Activated T-helper 17 cell treated with anti-CD3 and anti-CD28 coated beads, Interleukin-2, amount 50 U/mL, for 72 hours (primary cell): ENCODE data around the gene NGLY1. TPM values are rescaled to one million over a fixed set of nuclear protein-coding genes. Genes with fewer than 3 reads are reported as not detected.

Source experiments
- ATAC-seq: fragments of 150-1000 bp; cut with Tn5 transposase; replicated peaks from 2 replicates; pipeline ENCODE4 v1.10.0; 2021; ENCODE audit warnings: mild to moderate bottlenecking, moderate library complexity
- H3K27ac Mint-ChIP-seq: one replicate; pipeline ENCODE4 v1.8.0; 2022; ENCODE audit warnings: mixed read lengths
- H3K27me3 Mint-ChIP-seq: one replicate; pipeline ENCODE4 v1.8.0; 2022; ENCODE audit warnings: mixed read lengths
- H3K36me3 Mint-ChIP-seq: one replicate; pipeline ENCODE4 v1.8.0; 2022; ENCODE audit warnings: low read depth, mild to moderate bottlenecking, mixed read lengths
- H3K4me1 Mint-ChIP-seq: one replicate; pipeline ENCODE4 v1.8.0; 2022; ENCODE audit warnings: mixed read lengths
- H3K4me3 Mint-ChIP-seq: one replicate; pipeline ENCODE4 v1.8.0; 2022; ENCODE audit warnings: mild to moderate bottlenecking, mixed read lengths
- H3K9me3 Mint-ChIP-seq: one replicate; pipeline ENCODE4 v1.8.0; 2022; ENCODE audit warnings: mixed read lengths
- total RNA-seq, 2 donors: library from RNA; stranded (reverse); gene quantifications; one replicate each; pipeline ENCODE4 v1.2.3, GENCODE V29; 2022

The NGLY1 gene
- total RNA-seq, 2 donors from 2014 or later, result 93.0 to 232 TPM

GRCh38 chr3:25707268-25707926 lies 75.8 kb downstream of the NGLY1 start:
- Mint-ChIP-seq H3K36me3 (no peaks in the 10 kb centered on the region), H3K4me3 (no peak overlapping the region), H3K9me3 (no peaks in the 10 kb centered on the region), H3K27me3 (peaks cover 36% of the 10 kb centered on the region), H3K4me1 (no peaks in the 10 kb centered on the region), H3K27ac (no peak overlapping the region)
- ATAC-seq, result no peak

- Mint-ChIP-seq H3K36me3 (no peaks in the 10 kb centered on the region), H3K27me3 (peaks cover 39% of the 10 kb centered on the region), H3K4me3 (no peak overlapping the region), H3K27ac (no peak overlapping the region), H3K9me3 (no peaks in the 10 kb centered on the region), H3K4me1 (no peaks in the 10 kb centered on the region)
- no peak for ATAC-seq
Measured at GRCh38 chr3:25706213-25706612, 77.0 kb downstream of the NGLY1 start.

GRCh38 chr3:25697553-25697952 lies 85.7 kb downstream of the NGLY1 start:
- H3K36me3 Mint-ChIP-seq, result no peaks in the 10 kb centered on the region

GRCh38 chr3:25695731-25696420 lies 87.4 kb downstream of the NGLY1 start:
- no peak for ATAC-seq
- Mint-ChIP-seq H3K9me3 (no peaks in the 10 kb centered on the region), H3K36me3 (no peaks in the 10 kb centered on the region), H3K27ac (no peak overlapping the region), H3K27me3 (no peaks in the 10 kb centered on the region), H3K4me1 (no peaks in the 10 kb centered on the region), H3K4me3 (no peak overlapping the region)

More at GRCh38 chr3:25697553-25697952, 85.7 kb downstream of the NGLY1 start:
- Mint-ChIP-seq H3K27me3 (peaks cover 3% of the 10 kb centered on the region), H3K4me1 (no peaks in the 10 kb centered on the region), H3K4me3 (no peak overlapping the region), H3K9me3 (no peaks in the 10 kb centered on the region), H3K27ac (no peak overlapping the region)
- no peak for ATAC-seq

- no peak for ATAC-seq
- Mint-ChIP-seq H3K36me3 (no peaks in the 10 kb centered on the region), H3K27ac (no peak overlapping the region), H3K4me3 (no peak overlapping the region), H3K9me3 (no peaks in the 10 kb centered on the region), H3K27me3 (peaks cover 10% of the 10 kb centered on the region), H3K4me1 (no peaks in the 10 kb centered on the region)
Measured at GRCh38 chr3:25693238-25693637, 90.0 kb downstream of the NGLY1 start.

GRCh38 chr3:25692341-25692740 lies 90.9 kb downstream of the NGLY1 start:
- H3K9me3 Mint-ChIP-seq, result no peaks in the 10 kb centered on the region
- H3K27ac Mint-ChIP-seq, result no peak overlapping the region
- no peak overlapping the region for H3K4me3 Mint-ChIP-seq
- H3K36me3 Mint-ChIP-seq, result no peaks in the 10 kb centered on the region
- no peak for ATAC-seq
- H3K4me1 Mint-ChIP-seq, result no peaks in the 10 kb centered on the region
- peaks cover 10% of the 10 kb centered on the region for H3K27me3 Mint-ChIP-seq

GRCh38 chr3:25690768-25691533 lies 92.3 kb downstream of the NGLY1 start:
- ATAC-seq, result no peak
- H3K27me3 Mint-ChIP-seq, result peaks cover 10% of the 10 kb centered on the region
- no peaks in the 10 kb centered on the region for H3K36me3 Mint-ChIP-seq
- no peaks in the 10 kb centered on the region for H3K4me1 Mint-ChIP-seq
- no peaks in the 10 kb centered on the region for H3K9me3 Mint-ChIP-seq
- H3K4me3 Mint-ChIP-seq, result no peak overlapping the region
- no peak overlapping the region for H3K27ac Mint-ChIP-seq

- Mint-ChIP-seq H3K27me3 (peaks cover 10% of the 10 kb centered on the region), H3K9me3 (no peaks in the 10 kb centered on the region), H3K36me3 (no peaks in the 10 kb centered on the region), H3K27ac (no peak overlapping the region), H3K4me1 (no peaks in the 10 kb centered on the region), H3K4me3 (no peak overlapping the region)
- ATAC-seq, result no peak
Measured at GRCh38 chr3:25689226-25689625, 94.0 kb downstream of the NGLY1 start.

GRCh38 chr3:25687742-25688141 lies 95.5 kb downstream of the NGLY1 start:
- Mint-ChIP-seq H3K4me3 (no peak overlapping the region), H3K27me3 (peaks cover 10% of the 10 kb centered on the region), H3K9me3 (no peaks in the 10 kb centered on the region), H3K27ac (no peak overlapping the region), H3K4me1 (no peaks in the 10 kb centered on the region), H3K36me3 (no peaks in the 10 kb centered on the region)
- ATAC-seq, result no peak

GRCh38 chr3:25686766-25687165 lies 96.5 kb downstream of the NGLY1 start:
- ATAC-seq, result no peak
- H3K4me3 Mint-ChIP-seq, result no peak overlapping the region
- H3K9me3 Mint-ChIP-seq, result no peaks in the 10 kb centered on the region
- H3K4me1 Mint-ChIP-seq, result no peaks in the 10 kb centered on the region
- H3K27ac Mint-ChIP-seq, result no peak overlapping the region
- H3K27me3 Mint-ChIP-seq, result peaks cover 10% of the 10 kb centered on the region
- no peaks in the 10 kb centered on the region for H3K36me3 Mint-ChIP-seq

- Mint-ChIP-seq H3K36me3 (no peaks in the 10 kb centered on the region), H3K9me3 (no peaks in the 10 kb centered on the region), H3K4me3 (no peak overlapping the region), H3K27ac (no peak overlapping the region), H3K27me3 (peaks cover 4% of the 10 kb centered on the region), H3K4me1 (no peaks in the 10 kb centered on the region)
- ATAC-seq, result no peak
Measured at GRCh38 chr3:25683882-25684281, 99.4 kb downstream of the NGLY1 start.

GRCh38 chr3:25683410-25683809 lies 99.8 kb downstream of the NGLY1 start:
- H3K27me3 Mint-ChIP-seq, result no peaks in the 10 kb centered on the region
- no peaks in the 10 kb centered on the region for H3K36me3 Mint-ChIP-seq
- no peaks in the 10 kb centered on the region for H3K4me1 Mint-ChIP-seq
- H3K9me3 Mint-ChIP-seq, result no peaks in the 10 kb centered on the region
- H3K4me3 Mint-ChIP-seq, result no peak overlapping the region
- ATAC-seq, result no peak
- H3K27ac Mint-ChIP-seq, result no peak overlapping the region

GRCh38 chr3:25679642-25680302 lies 103.5 kb downstream of the NGLY1 start:
- Mint-ChIP-seq H3K27ac (no peak overlapping the region), H3K4me3 (no peak overlapping the region), H3K36me3 (no peaks in the 10 kb centered on the region), H3K9me3 (no peaks in the 10 kb centered on the region), H3K4me1 (no peaks in the 10 kb centered on the region), H3K27me3 (peaks cover 8% of the 10 kb centered on the region)
- no peak for ATAC-seq

GRCh38 chr3:25679166-25679565 lies 104.1 kb downstream of the NGLY1 start:
- Mint-ChIP-seq H3K4me3 (no peak overlapping the region), H3K27me3 (peaks cover 8% of the 10 kb centered on the region), H3K27ac (no peak overlapping the region), H3K9me3 (no peaks in the 10 kb centered on the region), H3K36me3 (no peaks in the 10 kb centered on the region), H3K4me1 (no peaks in the 10 kb centered on the region)
- no peak for ATAC-seq
